Measurements from ENCODE around the gene CAP2.

- no peak for TF ChIP-seq CTCF (IDR thresholded peaks at IDR 0.05)
- no peak for TF ChIP-seq POLR2A (IDR thresholded peaks at IDR 0.05)
Measured at GRCh38 chr6:17602888-17603287, 209.5 kb downstream of the CAP2 start.

Data from thyroid gland (tissue), 4 donors.